WTC11 (cell line): ENCODE results near the gene ERMP1. TPM values are rescaled to one million over a fixed set of nuclear protein-coding genes. Genes with fewer than 3 reads are reported as not detected.

Source experiments
- ATAC-seq: fragments of 200-7000 bp; cut with Tn5 transposase; 2 replicates; pipeline ENCODE4 v1.10.0; 2021; ENCODE audit warnings: mild to moderate bottlenecking, moderate library complexity
- CTCF ChIA-PET: fragments of 300-600 bp; sonication (Branson Sonifier 250); formaldehyde crosslinking; loops from one replicate; lab custom pipeline; 2021; ENCODE audit warnings: antibody characterized with exemption; lab: Charles Lee
- POLR2A ChIA-PET: fragments of 350-600 bp; sonication (Branson Sonifier 250); formaldehyde crosslinking; loops from one replicate; lab custom pipeline; 2021; ENCODE audit warnings: antibody characterized with exemption; lab: Charles Lee
- DNase-seq: peaks from one replicate; pipeline ENCODE4 v3.0.0; 2021; ENCODE audit warnings: low spot score
- H3K27ac Mint-ChIP-seq: 2 replicates; pipeline ENCODE4 v1.8.0; 2021; ENCODE audit warnings: mixed read lengths
- H3K27me3 Mint-ChIP-seq: 2 replicates; pipeline ENCODE4 v1.8.0; 2021; ENCODE audit warnings: low read depth, mild to moderate bottlenecking, moderate library complexity, mixed read lengths
- H3K36me3 Mint-ChIP-seq: 2 replicates; pipeline ENCODE4 v1.8.0; 2021; ENCODE audit warnings: mixed read lengths
- H3K4me1 Mint-ChIP-seq: 2 replicates; pipeline ENCODE4 v1.8.0; 2022; ENCODE audit warnings: mixed read lengths
- H3K4me3 Mint-ChIP-seq: 2 replicates; pipeline ENCODE4 v1.8.0; 2021; ENCODE audit warnings: mild to moderate bottlenecking, moderate library complexity, mixed read lengths
- H3K9me3 Mint-ChIP-seq: 2 replicates; pipeline ENCODE4 v1.8.0; 2021; ENCODE audit warnings: mixed read lengths
- ATF2 ChIP-seq: sonication (generic); formaldehyde crosslinking; IDR thresholded peaks from 2 replicates; pipeline ENCODE4 v1.8.1; 2022; ENCODE audit warnings: low read depth, missing genetic modification reagents, borderline replicate concordance
- CDX4 ChIP-seq: fragments of 250-450 bp; sonication (Bioruptor Pico); IDR thresholded peaks from 2 replicates; pipeline ENCODE4 v1.9.0; 2021; ENCODE audit warnings: moderate library complexity, mild to moderate bottlenecking, inconsistent platforms, borderline replicate concordance
- ERG ChIP-seq: fragments of 250-450 bp; sonication (Bioruptor Pico); IDR thresholded peaks from 2 replicates; pipeline ENCODE4 v1.8.0; 2021; ENCODE audit warnings: mild to moderate bottlenecking
- FOXK1 ChIP-seq: sonication (generic); formaldehyde crosslinking; IDR thresholded peaks from 2 replicates; pipeline ENCODE4 v1.8.0; 2022; ENCODE audit warnings: mild to moderate bottlenecking, moderate library complexity, missing genetic modification reagents
- IRF2 ChIP-seq: sonication (generic); formaldehyde crosslinking; IDR thresholded peaks from 2 replicates; pipeline ENCODE4 v1.8.0; 2022; ENCODE audit warnings: low read depth, missing genetic modification reagents, borderline replicate concordance
- JAZF1 ChIP-seq: fragments of 250-450 bp; sonication (Bioruptor Pico); IDR thresholded peaks from 2 replicates; pipeline ENCODE4 v1.9.0; 2021; ENCODE audit warnings: moderate library complexity, mild to moderate bottlenecking, inconsistent platforms
- JUN ChIP-seq: sonication (generic); formaldehyde crosslinking; IDR thresholded peaks from 2 replicates; pipeline ENCODE4 v1.8.0; 2023; ENCODE audit warnings: mild to moderate bottlenecking, missing genetic modification reagents
- MXD4 ChIP-seq: fragments of 250-450 bp; sonication (Bioruptor Pico); IDR thresholded peaks from 2 replicates; pipeline ENCODE4 v1.8.0; 2021; ENCODE audit warnings: mild to moderate bottlenecking, moderate library complexity, borderline replicate concordance
- NFYB ChIP-seq: sonication (generic); formaldehyde crosslinking; conservative IDR thresholded peaks from 2 replicates; pipeline ENCODE4 v1.8.0; 2022; ENCODE audit warnings: low read depth, missing genetic modification reagents
- OVOL2 ChIP-seq: fragments of 250-450 bp; sonication (Bioruptor Pico); IDR thresholded peaks from 2 replicates; pipeline ENCODE4 v1.9.0; 2021; ENCODE audit warnings: mild to moderate bottlenecking, borderline replicate concordance
- PREB ChIP-seq: sonication (generic); formaldehyde crosslinking; IDR thresholded peaks from 2 replicates; pipeline ENCODE4 v1.8.1; 2022; ENCODE audit warnings: mild to moderate bottlenecking, missing genetic modification reagents, moderate library complexity, borderline replicate concordance
- SOX15 ChIP-seq: fragments of 250-450 bp; sonication (Bioruptor Pico); IDR thresholded peaks from 2 replicates; pipeline ENCODE4 v1.9.0; 2021; ENCODE audit warnings: mild to moderate bottlenecking
- TP53 ChIP-seq: sonication (generic); formaldehyde crosslinking; IDR thresholded peaks from 2 replicates; pipeline ENCODE4 v1.8.1; 2023; ENCODE audit warnings: mild to moderate bottlenecking, missing genetic modification reagents
- USF1 ChIP-seq: sonication (generic); formaldehyde crosslinking; IDR thresholded peaks from 2 replicates; pipeline ENCODE4 v1.8.0; 2022; ENCODE audit warnings: mild to moderate bottlenecking, missing genetic modification reagents
- ZBTB21 ChIP-seq: sonication (generic); formaldehyde crosslinking; IDR thresholded peaks from 2 replicates; pipeline ENCODE4 v1.8.1; 2023; ENCODE audit warnings: mild to moderate bottlenecking, missing genetic modification reagents, borderline replicate concordance
- ZMAT4 ChIP-seq: fragments of 250-450 bp; sonication (Bioruptor Pico); IDR thresholded peaks from 2 replicates; pipeline ENCODE4 v1.9.0; 2021; ENCODE audit warnings: mild to moderate bottlenecking
- ZNF281 ChIP-seq: sonication (generic); formaldehyde crosslinking; IDR thresholded peaks from 2 replicates; pipeline ENCODE4 v1.8.0; 2023; ENCODE audit warnings: mild to moderate bottlenecking, missing genetic modification reagents
- ZNF317 ChIP-seq: sonication (generic); formaldehyde crosslinking; IDR thresholded peaks from 2 replicates; pipeline ENCODE4 v1.8.1; 2023; ENCODE audit warnings: low read depth, mild to moderate bottlenecking, moderate library complexity, missing genetic modification reagents, borderline replicate concordance
- ZNF512 ChIP-seq: sonication (generic); formaldehyde crosslinking; IDR thresholded peaks from 2 replicates; pipeline ENCODE4 v1.8.1; 2022; ENCODE audit warnings: missing genetic modification reagents, borderline replicate concordance
- total RNA-seq: library from RNA; stranded (reverse); gene quantifications from 3 replicates; pipeline ENCODE4 v1.2.3, GENCODE V29; 2021

Gene ERMP1
- total RNA-seq, 1 experiment from 2014 or later = 25.4 TPM

GRCh38 chr9:5832071-5832537 is 813 bp downstream of the ERMP1 start:
- Mint-ChIP-seq H3K27me3 (no peaks in the 10 kb centered on the region; the same call in 1 of the 2 replicates), H3K4me3 (peak overlapping the region; percentile 86), H3K9me3 (no peaks in the 10 kb centered on the region), H3K36me3 (no peaks in the 10 kb centered on the region), H3K27ac (no peak overlapping the region), H3K4me1 (peaks cover 28% of the 10 kb centered on the region)
- TF ChIP-seq ERG (CRISPR knock-in tag) = no peak
- no peak for TF ChIP-seq NFYB
- no peak for TF ChIP-seq TP53 (CRISPR knock-in tag)
- TF ChIP-seq ZMAT4 = no peak
- no peak for TF ChIP-seq OVOL2 (CRISPR knock-in tag)
- TF ChIP-seq ZNF317 (CRISPR knock-in tag) = no peak
- no peak for TF ChIP-seq SOX15 (CRISPR knock-in tag)
- no peak for TF ChIP-seq PREB (CRISPR knock-in tag)
- no peak for TF ChIP-seq ATF2 (CRISPR knock-in tag)
- no peak for TF ChIP-seq USF1 (CRISPR knock-in tag)
- TF ChIP-seq FOXK1 (CRISPR knock-in tag) = no peak
- no peak for TF ChIP-seq IRF2 (CRISPR knock-in tag)
- TF ChIP-seq JUN (CRISPR knock-in tag) = no peak
- no peak for TF ChIP-seq CDX4 (CRISPR knock-in tag)
- TF ChIP-seq ZNF512 (CRISPR knock-in tag) = no peak
- TF ChIP-seq ZBTB21 (CRISPR knock-in tag) = no peak
- no peak for TF ChIP-seq ZNF281 (CRISPR knock-in tag)
- no peak for TF ChIP-seq MXD4
- no peak for TF ChIP-seq JAZF1
- CTCF ChIA-PET = interaction anchor here (0.7 to 2.8 kb wide), 13 partner anchors 11 to 232 kb away, joined by 3 to 17 read pairs (median 6); no protein-coding TSS in a partner anchor
- ATAC-seq (no peak), DNase-seq (no peak)
- POLR2A ChIA-PET = interaction anchor here (1.4 kb wide), 1 partner anchor 176 kb away, joined by 3 read pairs; a partner anchor contains a TSS
